Esophagus squamous epithelium (tissue), 4 donors: ENCODE measurements around the gene TRAPPC11.

Experiments used
- POLR2A ChIP-seq, 4 donors: fragments of 450-650 bp; IDR thresholded peaks; one replicate each; pipeline ENCODE4 v1.6.1; 2017; ENCODE audit warnings: antibody characterized with exemption in 4 of 4, mild to moderate bottlenecking in 4 of 4, moderate library complexity in 3 of 4
- TF ChIP-seq, protein P1 (sequence below), 6 experiments: fragments of 450-650 bp in 4 of 6; fragments of 200-600 bp in 2 of 6; sonication (generic) in 2 of 6; IDR thresholded peaks; one replicate each; pipeline ENCODE4 v1.5.1; 2016 to 2019; ENCODE audit warnings: antibody characterized with exemption in 6 of 6, mild to moderate bottlenecking in 4 of 6, moderate library complexity in 4 of 6

DNA sequence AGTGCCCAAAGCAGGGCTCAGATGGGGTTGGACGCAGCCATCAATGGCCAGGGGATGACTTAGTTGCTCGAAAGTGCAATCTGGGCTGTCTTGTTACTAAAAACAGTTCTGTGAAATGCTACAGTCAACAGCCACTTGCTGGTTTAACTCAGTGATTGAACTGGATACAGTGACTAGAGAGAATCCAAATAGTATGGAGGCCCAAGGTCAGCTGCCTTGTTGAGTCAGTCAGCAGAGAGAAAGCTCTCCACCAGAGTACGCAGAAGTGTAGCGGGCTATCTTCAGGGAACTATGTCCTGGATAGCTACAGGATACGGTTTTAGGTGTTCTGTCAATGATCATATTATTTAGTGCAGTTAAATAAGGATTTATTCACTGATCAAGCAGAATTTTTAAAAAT lies 68.4 kb downstream of the TRAPPC11 start:
- TF ChIP-seq, protein P1, sequence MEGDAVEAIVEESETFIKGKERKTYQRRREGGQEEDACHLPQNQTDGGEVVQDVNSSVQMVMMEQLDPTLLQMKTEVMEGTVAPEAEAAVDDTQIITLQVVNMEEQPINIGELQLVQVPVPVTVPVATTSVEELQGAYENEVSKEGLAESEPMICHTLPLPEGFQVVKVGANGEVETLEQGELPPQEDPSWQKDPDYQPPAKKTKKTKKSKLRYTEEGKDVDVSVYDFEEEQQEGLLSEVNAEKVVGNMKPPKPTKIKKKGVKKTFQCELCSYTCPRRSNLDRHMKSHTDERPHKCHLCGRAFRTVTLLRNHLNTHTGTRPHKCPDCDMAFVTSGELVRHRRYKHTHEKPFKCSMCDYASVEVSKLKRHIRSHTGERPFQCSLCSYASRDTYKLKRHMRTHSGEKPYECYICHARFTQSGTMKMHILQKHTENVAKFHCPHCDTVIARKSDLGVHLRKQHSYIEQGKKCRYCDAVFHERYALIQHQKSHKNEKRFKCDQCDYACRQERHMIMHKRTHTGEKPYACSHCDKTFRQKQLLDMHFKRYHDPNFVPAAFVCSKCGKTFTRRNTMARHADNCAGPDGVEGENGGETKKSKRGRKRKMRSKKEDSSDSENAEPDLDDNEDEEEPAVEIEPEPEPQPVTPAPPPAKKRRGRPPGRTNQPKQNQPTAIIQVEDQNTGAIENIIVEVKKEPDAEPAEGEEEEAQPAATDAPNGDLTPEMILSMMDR (IDR thresholded peaks at IDR 0.05), result no peak
- TF ChIP-seq POLR2A (IDR thresholded peaks at IDR 0.05), result no peak
